ENCODE data around the gene MYO16.

Gene MYO16

GRCh38 chr13:109241160-109241559 is 611.7 kb downstream of the MYO16 start:
- H4K20me1 ChIP-seq (ENCODE audit: insufficient read depth, low read length, poor library complexity, severe bottlenecking), result no peaks in the 10 kb centered on the region
- H3K79me2 ChIP-seq (ENCODE audit: insufficient read depth, low read length), result no peaks in the 10 kb centered on the region
- no peaks in the 10 kb centered on the region for H3F3A ChIP-seq (ENCODE audit: low read depth)
- no peaks in the 10 kb centered on the region for H3K36me3 ChIP-seq (ENCODE audit: insufficient read depth, low read length)
- no peaks in the 10 kb centered on the region for H3K9me2 ChIP-seq (replicated peaks; ENCODE audit: low read depth, low read length)
- no peaks in the 10 kb centered on the region for H3K27me3 ChIP-seq (ENCODE audit: insufficient read depth, low read length, poor library complexity, severe bottlenecking)
- no peak overlapping the region for H3K4me2 ChIP-seq (ENCODE audit: low read depth, low read length, poor library complexity, severe bottlenecking)
- no peaks in the 10 kb centered on the region for H3K4me1 ChIP-seq (ENCODE audit: insufficient read depth, low read length, poor library complexity, severe bottlenecking)
- TF ChIP-seq, protein P1, sequence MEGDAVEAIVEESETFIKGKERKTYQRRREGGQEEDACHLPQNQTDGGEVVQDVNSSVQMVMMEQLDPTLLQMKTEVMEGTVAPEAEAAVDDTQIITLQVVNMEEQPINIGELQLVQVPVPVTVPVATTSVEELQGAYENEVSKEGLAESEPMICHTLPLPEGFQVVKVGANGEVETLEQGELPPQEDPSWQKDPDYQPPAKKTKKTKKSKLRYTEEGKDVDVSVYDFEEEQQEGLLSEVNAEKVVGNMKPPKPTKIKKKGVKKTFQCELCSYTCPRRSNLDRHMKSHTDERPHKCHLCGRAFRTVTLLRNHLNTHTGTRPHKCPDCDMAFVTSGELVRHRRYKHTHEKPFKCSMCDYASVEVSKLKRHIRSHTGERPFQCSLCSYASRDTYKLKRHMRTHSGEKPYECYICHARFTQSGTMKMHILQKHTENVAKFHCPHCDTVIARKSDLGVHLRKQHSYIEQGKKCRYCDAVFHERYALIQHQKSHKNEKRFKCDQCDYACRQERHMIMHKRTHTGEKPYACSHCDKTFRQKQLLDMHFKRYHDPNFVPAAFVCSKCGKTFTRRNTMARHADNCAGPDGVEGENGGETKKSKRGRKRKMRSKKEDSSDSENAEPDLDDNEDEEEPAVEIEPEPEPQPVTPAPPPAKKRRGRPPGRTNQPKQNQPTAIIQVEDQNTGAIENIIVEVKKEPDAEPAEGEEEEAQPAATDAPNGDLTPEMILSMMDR (conservative IDR thresholded peaks at IDR 0.05; ENCODE audit: low read length), result no peak
- H3K9me3 ChIP-seq (ENCODE audit: insufficient read depth, low read depth, low read length), result 0 out of 2 replicates have a peak, but pooled peaks cover 3% of the 10 kb centered on the region
- no peak overlapping the region for H3K4me3 ChIP-seq (ENCODE audit: low read length, poor library complexity, severe bottlenecking)
- H3K9ac ChIP-seq (ENCODE audit: low read depth, low read length, poor library complexity, severe bottlenecking), result no peak overlapping the region
- H2AFZ ChIP-seq (ENCODE audit: low read length), result no peak overlapping the region

DNA sequence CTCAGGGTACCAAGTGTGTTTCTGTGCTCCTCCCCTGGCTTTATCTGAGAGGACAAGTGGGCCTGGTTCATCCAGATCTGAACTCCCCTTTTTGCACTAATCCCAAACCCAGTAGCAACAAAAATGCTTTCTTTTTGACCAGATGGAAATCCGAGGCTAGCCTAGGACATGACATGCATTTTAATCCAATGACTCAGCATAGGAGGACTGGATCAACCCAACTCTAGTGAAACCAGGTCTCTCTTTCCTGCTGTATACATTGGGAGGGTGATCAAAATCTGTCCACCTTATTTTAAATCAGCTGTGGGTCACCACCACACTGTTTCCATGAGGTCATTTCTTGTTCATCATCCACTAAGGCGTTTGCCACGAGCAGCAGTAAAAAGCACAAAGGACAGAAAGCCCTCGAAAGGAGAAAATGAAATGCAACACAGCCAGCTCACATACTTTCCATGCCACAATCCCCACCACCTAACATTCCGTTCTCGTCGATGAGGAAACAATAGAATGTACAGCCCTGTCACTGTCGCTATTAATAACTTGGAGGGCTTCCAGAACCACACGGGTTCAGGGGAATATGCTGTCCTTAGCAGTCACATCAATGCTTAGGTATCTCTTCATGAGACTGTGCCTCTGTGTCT is 614.0 kb downstream of the MYO16 start:
- no peaks in the 10 kb centered on the region for H3F3A ChIP-seq (ENCODE audit: low read depth)
- H3K36me3 ChIP-seq (ENCODE audit: insufficient read depth, low read length), result no peaks in the 10 kb centered on the region
- H3K9me2 ChIP-seq (replicated peaks; ENCODE audit: low read depth, low read length), result no peaks in the 10 kb centered on the region
- H3K4me3 ChIP-seq (ENCODE audit: low read length, poor library complexity, severe bottlenecking), result no peak overlapping the region
- no peak overlapping the region for H3K4me2 ChIP-seq (ENCODE audit: low read depth, low read length, poor library complexity, severe bottlenecking)
- H3K9ac ChIP-seq (ENCODE audit: low read depth, low read length, poor library complexity, severe bottlenecking), result no peak overlapping the region
- TF ChIP-seq, protein P1 (conservative IDR thresholded peaks at IDR 0.05; ENCODE audit: low read length), result no peak
- no peak for TF ChIP-seq EZH2phosphoT487 (IDR thresholded peaks at IDR 0.05; ENCODE audit: borderline replicate concordance)
- no peaks in the 10 kb centered on the region for H4K20me1 ChIP-seq (ENCODE audit: insufficient read depth, low read length, poor library complexity, severe bottlenecking)
- 0 out of 2 replicates have a peak, but pooled peaks cover 3% of the 10 kb centered on the region for H3K9me3 ChIP-seq (ENCODE audit: insufficient read depth, low read depth, low read length)
- no peak overlapping the region for H2AFZ ChIP-seq (ENCODE audit: low read length)
- H3K4me1 ChIP-seq (ENCODE audit: insufficient read depth, low read length, poor library complexity, severe bottlenecking), result no peaks in the 10 kb centered on the region
- no peaks in the 10 kb centered on the region for H3K79me2 ChIP-seq (ENCODE audit: insufficient read depth, low read length)
- H3K27me3 ChIP-seq (ENCODE audit: insufficient read depth, low read length, poor library complexity, severe bottlenecking), result no peaks in the 10 kb centered on the region

- no peaks in the 10 kb centered on the region for H3K4me1 ChIP-seq (ENCODE audit: insufficient read depth, low read length, poor library complexity, severe bottlenecking)
- no peak overlapping the region for H2AFZ ChIP-seq (ENCODE audit: low read length)
- H3K9me3 ChIP-seq (ENCODE audit: insufficient read depth, low read depth, low read length), result 0 out of 2 replicates have a peak, but pooled peaks cover 3% of the 10 kb centered on the region
- H4K20me1 ChIP-seq (ENCODE audit: insufficient read depth, low read length, poor library complexity, severe bottlenecking), result no peaks in the 10 kb centered on the region
- H3K36me3 ChIP-seq (ENCODE audit: insufficient read depth, low read length), result no peaks in the 10 kb centered on the region
- no peaks in the 10 kb centered on the region for H3K79me2 ChIP-seq (ENCODE audit: insufficient read depth, low read length)
- H3K9me2 ChIP-seq (replicated peaks; ENCODE audit: low read depth, low read length), result no peaks in the 10 kb centered on the region
- no peak overlapping the region for H3K9ac ChIP-seq (ENCODE audit: low read depth, low read length, poor library complexity, severe bottlenecking)
- H3F3A ChIP-seq (ENCODE audit: low read depth), result no peaks in the 10 kb centered on the region
- no peak for TF ChIP-seq EZH2phosphoT487 (IDR thresholded peaks at IDR 0.05; ENCODE audit: borderline replicate concordance)
- TF ChIP-seq, protein P1 (conservative IDR thresholded peaks at IDR 0.05; ENCODE audit: low read length), result no peak
- H3K4me3 ChIP-seq (ENCODE audit: low read length, poor library complexity, severe bottlenecking), result no peak overlapping the region
- no peaks in the 10 kb centered on the region for H3K27me3 ChIP-seq (ENCODE audit: insufficient read depth, low read length, poor library complexity, severe bottlenecking)
- no peak overlapping the region for H3K4me2 ChIP-seq (ENCODE audit: low read depth, low read length, poor library complexity, severe bottlenecking)
These were observed 615.2 kb downstream of the MYO16 start for GRCh38 chr13:109244566-109244965.
